ENCODE measurements around the gene KRT76.

The KRT76 gene

DNA sequence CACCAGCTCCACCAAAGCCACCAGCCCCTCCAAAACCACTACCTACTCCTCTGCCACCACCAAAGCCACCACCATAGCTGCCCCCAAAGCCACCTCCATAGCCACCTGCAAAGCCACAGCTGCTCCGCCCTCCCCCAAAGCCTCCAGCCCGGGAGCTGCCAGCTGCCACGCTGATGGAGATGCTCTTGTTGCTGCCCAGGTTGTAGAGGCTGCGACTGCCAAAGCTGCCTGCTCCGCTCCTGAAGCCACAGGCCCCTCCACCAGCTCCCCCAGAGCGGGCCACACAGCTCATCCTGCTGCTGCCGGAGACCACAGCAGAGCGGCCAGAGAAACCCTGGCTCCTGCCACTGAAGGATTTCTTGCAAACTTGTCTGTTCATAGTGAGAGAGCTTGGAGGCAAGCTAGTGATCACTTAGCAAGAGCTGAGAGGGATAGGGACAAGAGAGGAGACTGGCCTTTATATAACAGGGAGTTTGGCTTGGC lies at the start of gene KRT76:
Gene KRT76, minus strand, starts transcription at position 433 of the 483 bp plus-strand sequence. Its CDS starts 54 bp downstream, at position 379.
- in situ Hi-C loops (cut with MboI; ENCODE audit: low sequenced_read_pairs) = no loop called here

DNA sequence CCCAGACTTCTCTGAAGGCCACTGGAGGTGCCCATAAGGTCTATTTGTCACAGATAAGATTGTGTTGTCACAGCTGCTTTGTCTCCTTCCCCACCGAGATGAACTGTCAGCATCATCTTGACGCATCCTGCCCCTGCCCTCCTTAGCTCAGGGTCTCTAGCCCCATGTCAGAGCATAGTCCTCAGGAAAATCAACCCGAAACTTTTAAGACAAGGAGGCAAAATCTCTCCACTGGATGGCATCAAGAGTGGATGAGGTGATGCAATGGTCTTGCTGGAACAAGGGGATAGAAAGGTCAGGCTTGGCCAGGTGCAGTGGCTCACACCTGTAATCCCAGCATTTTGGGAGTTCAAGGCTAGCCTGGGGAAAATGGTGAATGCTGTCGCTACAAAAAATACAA lies 48.8 kb upstream of the KRT76 start:
- in situ Hi-C loops (cut with MboI; ENCODE audit: low sequenced_read_pairs) = no loop called here

DNA sequence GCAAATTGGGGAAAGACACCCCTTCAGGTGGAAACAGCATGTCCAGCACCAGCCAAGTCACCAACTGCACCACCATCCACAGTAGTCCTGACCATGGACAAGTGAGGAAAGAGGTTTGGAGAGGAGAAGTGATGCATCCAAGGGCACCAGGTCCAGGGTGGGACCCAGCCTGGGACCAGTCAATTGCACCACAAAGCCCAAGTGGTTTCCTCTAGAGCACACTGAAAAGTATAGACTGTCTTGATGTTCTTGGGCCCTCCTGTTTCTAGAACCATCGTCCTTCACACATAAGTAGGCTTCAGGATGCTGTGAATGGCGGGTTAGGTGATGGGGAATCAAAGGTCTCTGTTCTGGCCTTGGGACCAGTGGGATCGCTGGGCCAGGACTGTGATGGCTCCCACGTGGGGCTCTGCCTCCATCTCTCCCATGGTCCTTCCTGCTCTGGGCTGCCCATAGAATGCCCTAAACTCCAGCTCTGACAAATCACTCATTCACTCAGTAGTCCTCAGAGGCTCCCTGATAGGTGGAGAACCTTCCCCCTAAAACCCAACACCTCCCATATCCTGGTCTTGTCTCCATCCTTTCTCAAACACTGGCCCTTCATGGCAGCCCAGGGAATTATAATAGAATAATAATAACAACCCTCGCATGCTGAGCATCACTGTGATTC lies 47.7 kb upstream of the KRT76 start:
- in situ Hi-C loops (cut with MboI; ENCODE audit: low sequenced_read_pairs) = no loop called here

DNA sequence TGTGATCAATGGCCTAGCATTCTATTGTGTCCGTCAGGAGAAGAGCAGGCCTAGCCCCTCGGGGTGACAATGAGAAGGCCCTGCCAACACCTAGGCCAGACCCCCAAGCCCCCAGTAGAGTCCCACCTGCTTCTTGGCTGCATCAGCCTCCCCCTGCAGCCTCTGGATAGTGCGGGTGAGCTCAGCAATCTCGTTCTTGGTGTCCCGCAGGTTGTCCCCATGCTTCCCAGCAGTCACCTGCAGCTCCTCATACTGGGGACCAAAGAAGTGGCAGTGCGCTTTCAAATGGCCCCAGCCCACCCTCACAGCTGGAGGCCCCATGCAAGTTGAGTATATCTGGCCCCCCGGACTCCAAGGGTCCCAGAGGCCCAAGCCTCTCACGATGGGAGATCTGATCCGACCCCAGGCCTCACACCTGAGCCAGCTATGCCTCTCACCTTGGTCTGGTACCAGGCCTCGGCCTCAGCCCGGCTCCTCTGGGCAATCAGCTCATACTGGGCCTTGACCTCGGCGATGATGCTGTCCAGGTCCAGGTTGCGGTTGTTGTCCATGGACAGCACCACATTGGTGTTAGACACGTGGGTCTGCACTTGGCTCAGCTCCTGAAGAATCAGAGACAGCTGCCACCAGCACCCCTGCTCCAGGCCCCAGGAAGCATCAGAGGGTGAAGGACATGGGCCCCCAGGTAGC lies 46.8 kb upstream of the KRT76 start:
- in situ Hi-C loops (cut with MboI; ENCODE audit: low sequenced_read_pairs) = no loop called here

DNA sequence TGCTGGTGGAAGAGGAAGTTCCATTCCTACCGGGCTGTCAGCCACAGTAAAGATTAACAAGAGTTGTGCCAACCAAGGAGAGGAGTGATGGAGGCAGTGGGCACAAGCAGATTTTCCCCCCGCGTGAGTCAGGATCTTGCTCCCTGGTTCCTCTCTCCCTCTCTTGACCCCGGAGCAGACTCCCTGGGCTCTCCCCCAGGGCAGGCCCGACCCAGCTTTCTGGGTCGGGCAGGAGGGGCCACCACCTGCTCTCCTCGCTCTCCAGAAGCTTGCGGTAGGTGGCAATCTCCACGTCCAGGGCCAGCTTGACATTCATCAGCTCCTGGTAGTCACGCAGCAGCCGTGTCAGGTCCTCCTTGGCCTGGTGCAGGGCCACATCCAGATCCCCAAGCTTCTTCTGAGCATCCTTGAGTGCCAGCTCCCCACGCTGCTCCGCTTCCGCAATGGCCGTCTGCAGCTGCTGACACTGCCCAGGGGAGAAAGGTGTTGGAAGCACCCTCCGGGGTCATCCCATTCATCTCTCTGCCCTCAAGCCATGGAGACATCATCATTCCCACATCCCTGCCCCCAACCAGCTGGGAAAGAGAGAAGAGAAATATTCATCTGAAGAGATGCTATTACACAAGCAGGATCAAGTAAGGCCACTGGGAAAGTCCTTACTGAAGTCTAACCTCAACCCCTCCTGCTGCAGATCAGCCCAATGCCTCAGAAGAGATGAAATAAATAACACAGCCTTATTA lies 45.8 kb upstream of the KRT76 start:
- in situ Hi-C loops (cut with MboI; ENCODE audit: low sequenced_read_pairs) = no loop called here

DNA sequence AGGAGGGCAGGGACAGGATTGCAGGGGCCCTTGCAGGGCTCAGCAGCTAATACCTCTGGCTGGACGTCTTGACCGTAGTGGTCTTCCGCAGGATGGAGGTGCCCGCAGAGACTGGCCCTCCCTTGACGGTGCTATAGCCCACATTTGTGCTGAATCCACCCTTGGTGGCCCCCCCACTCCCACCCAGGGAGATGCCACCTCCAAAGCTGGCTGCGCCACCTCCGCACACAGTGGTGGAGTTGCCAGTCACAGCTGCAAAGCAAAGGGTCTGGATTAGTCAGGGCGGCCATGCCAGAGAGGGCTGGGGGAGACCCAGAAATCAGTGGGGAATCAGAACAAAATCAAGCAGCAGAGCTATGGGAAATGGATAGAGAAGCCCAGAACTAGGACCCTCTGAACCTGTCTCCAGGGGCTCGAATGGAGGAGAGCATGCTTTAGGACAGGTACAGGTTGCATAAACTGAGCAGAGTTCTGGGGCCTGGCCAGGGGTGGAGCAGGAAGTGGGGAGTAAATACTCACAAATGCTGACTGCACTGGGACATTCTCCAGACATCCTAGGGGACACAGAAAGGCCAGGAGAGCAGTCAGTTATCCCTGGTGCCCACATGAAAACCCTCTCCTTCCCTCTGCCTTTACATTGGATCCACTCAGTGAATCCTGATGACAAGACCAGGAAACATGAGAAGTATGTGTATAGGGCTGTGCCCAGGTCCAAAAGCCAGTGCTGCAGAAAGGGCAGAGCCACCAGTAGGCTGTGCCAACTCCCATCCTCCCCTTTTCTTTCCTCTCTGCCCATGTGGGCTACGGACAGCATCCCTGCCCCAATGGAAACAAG lies 44.9 kb upstream of the KRT76 start:
- in situ Hi-C loops (cut with MboI; ENCODE audit: low sequenced_read_pairs) = no loop called here

DNA sequence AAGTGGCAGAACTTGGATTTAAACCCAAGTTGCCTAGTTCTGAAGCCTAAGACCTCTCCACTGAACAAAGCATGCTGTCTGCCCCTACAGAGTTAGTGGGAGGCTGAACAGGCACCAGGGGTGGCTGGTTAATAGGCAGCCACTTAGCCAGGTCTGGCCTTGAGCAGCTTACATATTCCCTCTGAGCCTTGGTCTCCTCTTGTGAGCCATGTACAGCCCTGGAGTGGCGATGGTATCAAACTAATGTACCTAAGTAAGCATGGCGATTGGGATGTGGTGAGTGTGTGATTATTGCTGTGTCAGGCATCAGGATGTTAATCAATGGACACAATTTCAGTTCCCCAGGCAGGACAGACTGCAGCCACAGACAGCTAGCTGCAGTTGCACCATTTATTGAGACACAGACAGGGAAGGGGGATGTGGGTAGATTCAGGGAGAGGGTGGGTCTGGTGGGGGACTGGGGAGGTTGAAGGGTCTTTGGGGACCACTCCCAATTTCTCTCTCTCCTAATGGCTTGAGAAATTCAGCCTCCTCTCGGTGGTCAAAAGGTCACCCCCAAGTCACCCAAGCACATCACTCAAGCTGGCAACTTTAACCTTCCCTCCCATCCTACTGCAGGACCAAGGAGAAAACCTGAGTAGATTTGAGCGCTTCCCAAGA lies 44.1 kb upstream of the KRT76 start:
- in situ Hi-C loops (cut with MboI; ENCODE audit: low sequenced_read_pairs) = no loop called here

DNA sequence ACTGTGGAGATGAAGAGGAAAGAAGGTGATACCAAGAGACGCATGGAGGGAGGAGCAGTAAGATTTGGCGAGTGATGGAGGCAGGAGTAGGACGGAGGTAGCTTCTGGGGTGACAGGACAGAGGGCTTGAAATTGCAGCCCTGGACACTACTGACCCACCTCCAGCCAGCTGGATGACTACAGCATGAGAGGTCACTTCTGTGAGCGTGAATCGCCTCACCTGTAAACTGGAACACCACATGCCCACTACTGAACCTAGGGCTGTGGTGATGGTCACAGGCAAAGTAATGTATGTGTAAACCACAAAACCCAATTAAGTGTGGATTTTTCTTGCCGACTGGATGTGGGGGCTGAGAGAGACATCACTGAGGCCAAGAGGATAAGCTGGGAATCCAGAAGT lies 43.4 kb upstream of the KRT76 start:
- in situ Hi-C loops (cut with MboI; ENCODE audit: low sequenced_read_pairs) = no loop called here

DNA sequence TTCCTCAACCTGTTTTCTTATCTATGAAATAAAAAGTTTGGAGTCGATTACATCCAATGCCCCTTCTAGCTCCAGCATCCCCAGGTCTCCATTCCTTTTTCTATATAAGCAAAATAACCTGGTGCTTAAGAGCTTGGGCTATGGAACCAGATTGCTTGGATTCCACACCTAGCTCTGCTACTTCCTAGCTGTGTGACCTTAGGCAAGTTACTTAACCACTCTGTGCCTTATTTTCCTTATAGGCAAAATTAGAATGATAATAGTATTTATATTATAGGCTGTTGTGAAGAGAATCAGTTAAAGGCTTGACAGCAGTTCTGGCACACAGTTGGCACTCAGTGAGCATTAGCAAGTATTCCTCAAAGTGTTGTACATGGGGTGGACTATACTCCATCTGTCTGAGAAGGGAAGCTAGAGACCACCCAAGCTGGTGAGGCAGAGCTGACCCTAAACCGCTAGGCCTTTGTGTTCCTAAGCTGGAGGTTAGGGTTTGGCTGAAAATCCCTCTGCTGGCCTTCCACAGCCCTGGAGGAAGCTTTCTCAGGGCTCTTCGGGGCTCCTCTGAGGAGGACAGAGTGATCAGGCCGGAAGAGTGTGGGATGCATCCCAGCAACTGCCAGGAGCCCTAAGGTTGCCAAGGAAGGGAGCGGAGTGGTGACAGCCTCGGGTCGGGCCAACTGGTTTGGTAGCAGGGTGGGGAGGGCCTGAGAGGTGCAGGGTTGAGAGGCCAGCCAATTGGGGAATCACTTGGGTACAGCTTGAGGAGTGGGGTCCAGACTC lies 42.8 kb upstream of the KRT76 start:
- in situ Hi-C loops (cut with MboI; ENCODE audit: low sequenced_read_pairs) = no loop called here

DNA sequence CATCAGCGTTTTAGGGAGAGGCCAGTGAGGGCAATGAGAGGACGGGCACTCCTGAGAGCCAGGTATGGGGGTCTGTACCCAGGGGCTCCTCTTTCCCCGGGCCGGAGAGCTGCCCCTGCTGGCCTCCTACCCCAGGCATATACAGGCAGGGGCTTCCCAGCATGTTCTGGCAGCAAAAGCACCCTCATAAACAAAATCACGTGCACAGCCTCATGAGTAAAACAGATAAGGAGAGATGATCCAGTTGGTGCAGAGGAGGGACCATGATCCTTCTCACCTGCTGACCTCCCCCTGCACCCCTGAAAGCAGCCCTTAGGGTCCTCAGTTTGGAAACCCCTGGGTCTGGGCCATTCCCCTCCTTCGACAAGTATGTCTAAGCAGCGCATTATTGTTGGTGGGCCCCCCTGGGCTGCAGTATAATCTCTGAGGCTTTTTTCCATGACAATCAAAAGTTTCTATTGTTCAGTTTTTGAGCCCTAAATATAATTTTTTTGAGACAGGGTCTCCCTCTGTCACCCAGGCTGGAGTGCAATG lies 41.8 kb upstream of the KRT76 start:
- in situ Hi-C loops (cut with MboI; ENCODE audit: low sequenced_read_pairs) = no loop called here

DNA sequence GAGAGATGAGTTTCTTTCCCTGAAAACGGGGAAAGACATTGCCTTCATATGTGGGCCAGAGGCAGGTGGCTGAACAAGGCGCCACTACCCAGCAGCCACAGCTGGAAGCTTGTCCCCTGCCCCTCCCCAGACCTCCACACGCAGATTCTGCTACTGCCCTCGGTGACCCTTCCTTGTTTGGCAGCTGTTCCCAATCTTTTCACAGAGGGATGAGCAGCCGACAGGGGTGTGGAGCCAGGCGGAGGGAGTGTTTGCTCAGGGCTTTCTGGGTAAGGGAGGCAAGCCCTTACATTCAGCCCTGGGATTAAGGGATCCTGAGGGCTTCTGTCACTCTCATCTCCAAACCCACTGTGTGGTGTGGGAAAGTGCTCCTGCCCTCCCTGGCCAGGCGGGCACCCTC lies 41.2 kb upstream of the KRT76 start:
- in situ Hi-C loops (cut with MboI; ENCODE audit: low sequenced_read_pairs) = no loop called here

DNA sequence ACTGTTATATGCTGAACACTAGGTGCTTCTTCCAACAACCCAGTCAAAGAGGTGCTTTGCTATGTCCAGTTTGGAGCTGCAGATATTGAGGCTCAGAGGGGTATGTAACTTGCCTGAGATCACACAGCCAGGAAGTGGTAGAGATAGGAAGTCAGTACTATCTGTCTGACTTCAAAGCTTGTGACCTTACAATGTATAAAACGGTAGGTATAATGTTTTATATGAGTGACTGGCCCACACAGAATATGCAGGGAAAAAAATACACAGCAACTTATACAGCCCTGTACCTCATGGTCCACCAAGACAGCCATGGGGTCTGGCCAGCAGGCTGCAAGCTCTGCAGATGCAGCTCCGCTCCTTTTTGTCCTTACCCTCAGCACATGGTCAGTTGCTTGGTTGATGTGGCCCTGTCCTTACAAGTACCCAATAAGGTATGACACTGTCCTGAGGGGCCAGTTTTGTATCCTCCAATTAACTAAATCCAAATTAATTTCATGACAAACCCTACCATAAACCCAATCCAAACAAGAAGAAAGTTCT lies 40.6 kb upstream of the KRT76 start:
- in situ Hi-C loops (cut with MboI; ENCODE audit: low sequenced_read_pairs) = no loop called here

DNA sequence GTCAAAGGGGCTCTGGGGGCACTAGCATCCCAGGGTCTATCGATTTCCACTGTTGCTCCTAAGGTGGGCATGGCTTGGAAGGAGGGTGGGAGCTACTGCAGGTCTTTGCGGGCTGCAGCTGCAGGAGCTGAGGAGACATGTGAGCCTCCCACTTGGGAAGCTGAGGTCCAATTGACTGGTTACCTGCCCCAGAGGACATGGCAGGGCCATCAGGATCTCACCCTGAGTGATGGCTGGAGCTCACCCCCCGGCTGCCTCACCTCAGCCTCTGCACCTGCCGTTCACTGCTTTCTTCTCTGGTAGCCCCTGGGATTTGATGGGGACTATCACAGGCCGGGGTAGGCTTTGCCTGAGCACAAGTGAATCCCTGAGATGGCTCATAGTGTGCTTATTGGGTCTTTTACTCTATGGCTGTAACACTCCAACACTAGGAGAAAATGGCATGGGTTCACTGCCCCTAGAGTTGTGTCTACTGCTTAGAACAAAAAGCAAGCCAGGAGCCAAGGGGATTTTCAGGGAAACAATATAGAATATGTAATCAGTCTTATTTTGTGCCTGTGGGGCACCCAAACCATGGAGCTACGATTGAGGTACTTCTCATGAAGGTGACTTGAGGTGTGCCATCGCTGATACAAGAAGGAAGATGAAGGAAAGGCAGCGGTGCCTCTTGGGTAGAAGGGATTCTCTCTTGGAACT lies 40.0 kb upstream of the KRT76 start:
- in situ Hi-C loops (cut with MboI; ENCODE audit: low sequenced_read_pairs) = no loop called here

DNA sequence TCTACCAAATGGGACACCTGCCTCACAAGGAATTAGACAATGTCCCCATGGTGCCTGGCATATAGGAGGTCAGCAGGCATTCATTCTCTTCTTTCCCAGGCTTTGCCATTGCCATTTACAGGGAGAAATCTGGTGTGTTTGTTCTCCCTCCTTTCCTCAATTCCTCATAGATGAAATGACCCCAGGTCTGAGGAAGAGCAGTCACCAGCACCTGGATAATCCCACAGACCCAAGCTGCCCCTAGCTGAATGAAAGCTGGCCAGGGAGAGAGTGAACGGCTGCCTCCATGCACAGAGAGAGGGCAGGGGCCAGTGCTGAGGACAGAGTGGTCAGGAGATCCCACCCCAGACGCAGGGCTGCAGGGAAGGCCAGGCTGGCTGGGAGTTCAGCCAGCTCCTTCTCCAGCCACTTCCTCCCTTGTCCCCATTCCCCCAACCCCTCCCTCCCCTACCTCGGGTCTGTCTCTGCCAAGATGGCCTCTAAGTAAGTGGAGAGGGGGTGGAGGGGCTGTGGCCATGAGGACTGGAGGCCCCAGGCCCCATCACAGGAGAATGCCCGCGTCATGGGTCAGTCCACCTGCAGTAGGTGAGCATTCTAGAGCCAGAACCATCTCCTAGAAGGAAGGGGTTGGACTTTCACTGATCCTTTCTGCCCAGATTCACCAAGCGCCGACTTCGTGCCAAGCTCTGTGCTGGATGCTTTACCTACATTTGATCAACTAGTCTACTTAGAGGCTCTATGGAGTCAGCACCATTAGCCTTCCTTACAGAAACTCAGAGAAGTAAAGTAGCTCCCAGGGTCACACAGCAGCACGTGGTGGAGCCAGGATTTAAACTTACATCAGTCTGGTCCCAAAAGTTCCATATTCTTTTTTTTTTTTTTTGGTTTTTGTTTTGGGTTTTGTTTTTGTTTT lies 38.8 kb upstream of the KRT76 start:
- in situ Hi-C loops (cut with MboI; ENCODE audit: low sequenced_read_pairs) = no loop called here

DNA sequence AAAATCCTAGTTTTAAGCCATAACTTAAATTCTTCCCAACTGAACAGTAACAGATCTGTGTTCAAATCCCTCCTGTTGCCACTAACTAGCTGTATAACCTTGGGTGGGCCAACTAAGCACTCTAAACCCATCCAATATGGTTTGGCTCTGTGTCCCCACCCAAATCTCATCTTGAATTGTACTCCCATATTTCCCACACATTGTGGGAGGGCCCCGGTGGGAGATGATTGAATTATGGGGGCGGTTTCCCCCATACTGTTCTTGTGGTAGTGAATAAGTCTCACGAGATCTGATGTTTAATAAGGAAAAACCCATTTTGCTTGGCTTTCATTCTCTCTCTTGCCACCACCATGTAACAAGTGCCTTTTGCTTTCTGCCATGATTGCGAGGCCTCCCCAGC lies 38.0 kb upstream of the KRT76 start:
- in situ Hi-C loops (cut with MboI; ENCODE audit: low sequenced_read_pairs) = no loop called here

DNA sequence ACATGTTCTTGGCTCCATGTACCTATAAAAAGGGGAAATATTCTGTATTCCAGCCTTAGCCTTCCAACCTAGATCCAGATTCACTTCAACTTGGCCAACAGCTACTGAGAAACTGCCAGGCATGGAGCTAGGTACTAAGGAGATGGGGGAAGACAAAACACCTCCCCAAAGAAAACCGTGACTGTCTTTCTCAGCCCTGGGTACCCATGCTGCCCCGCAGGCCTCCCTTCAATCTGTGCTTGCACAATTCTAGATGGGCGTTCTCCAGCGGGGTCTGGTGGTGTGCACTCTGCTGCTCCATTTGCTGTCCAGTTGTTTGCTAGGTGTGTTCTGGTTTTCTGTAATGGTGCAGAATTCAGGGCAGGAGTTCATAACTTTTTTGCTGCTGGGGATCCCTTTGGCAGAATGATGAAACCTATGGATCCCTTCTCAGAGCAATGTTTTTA lies 37.6 kb upstream of the KRT76 start:
- in situ Hi-C loops (cut with MboI; ENCODE audit: low sequenced_read_pairs) = no loop called here

DNA sequence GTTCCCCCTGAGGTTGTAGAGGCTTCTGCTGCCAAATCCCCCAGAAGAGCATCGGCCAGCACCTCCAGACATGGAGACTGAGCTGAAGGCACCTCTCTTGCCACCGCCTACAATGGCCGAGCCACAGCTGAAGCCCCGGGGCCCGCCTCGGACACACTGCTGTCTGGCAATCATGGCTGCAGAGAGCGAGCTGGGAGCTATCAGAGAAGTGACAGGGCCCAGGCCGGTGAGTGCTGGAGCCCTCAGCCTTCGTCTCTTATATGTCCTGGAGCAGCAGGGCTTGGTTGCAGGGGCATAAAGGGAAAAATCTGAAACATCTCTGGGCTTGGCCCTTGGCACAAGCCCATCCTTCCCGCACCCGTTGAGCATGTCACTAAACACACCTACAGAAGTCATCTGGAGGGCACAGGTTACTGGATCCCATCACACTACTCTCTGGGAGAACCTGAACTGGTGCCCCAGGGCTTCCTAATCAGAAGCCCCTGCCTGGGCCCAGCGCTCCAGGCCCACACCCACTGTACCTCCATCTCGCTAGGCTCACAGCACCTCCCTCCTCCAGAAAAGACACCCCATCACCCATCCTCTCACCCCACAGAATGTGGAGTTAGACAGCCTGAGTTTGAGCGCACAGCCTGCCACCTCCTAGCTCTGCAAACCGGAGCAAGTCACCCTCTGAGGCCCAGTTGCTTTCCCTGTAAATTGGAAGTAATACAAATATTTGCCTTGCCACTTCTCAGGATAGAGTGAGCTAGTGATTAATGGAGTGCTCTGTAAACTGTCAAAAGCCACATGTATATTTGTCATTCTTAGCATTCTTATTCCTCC lies 37.0 kb upstream of the KRT76 start, which contains the start of gene KRT4:
Gene KRT4, minus strand, starts transcription at position 232 of the 825 bp plus-strand sequence. Its CDS starts 58 bp downstream, at position 174.
- in situ Hi-C loops (cut with MboI; ENCODE audit: low sequenced_read_pairs) = no loop called here

Data from HL-60/S4 treated with phorbol 12-myristate 13-acetate at 8.2 ng/mL for 4 days and 3 days (cell line).